Breast epithelium (tissue), 4 donors: Measurements from ENCODE around the gene S100A1. TPM values are rescaled to one million over a fixed set of nuclear protein-coding genes. Genes with fewer than 3 reads are reported as not detected.

Experiments used
- DNase-seq, 2 donors: peaks; one replicate each; pipeline ENCODE4 v3.0.0-alpha.2; 2019; ENCODE audit warnings: low spot score in 2 of 2
- H3K27ac ChIP-seq, 2 donors: fragments of 200-600 bp; sonication (generic) in 1 of 2; one replicate each; pipeline ENCODE4 v1.5.1; 2016 to 2019; ENCODE audit warnings: mild to moderate bottlenecking in 1 of 2
- H3K27me3 ChIP-seq, 2 donors: fragments of 200-600 bp; sonication (generic) in 1 of 2; one replicate each; pipeline versions ENCODE4 v1.5.1 to v1.6.0; 2017 to 2019; ENCODE audit warnings: control low read depth in 1 of 2, mild to moderate bottlenecking in 1 of 2
- H3K36me3 ChIP-seq: fragments of 200-600 bp; one replicate; pipeline ENCODE4 v1.5.1; 2019
- H3K4me1 ChIP-seq, 2 donors: fragments of 200-600 bp; sonication (generic); one replicate each; pipeline ENCODE4 v1.5.1; 2016 to 2019; ENCODE audit warnings: control low read depth in 1 of 2
- H3K4me3 ChIP-seq, 3 donors: fragments of 200-600 bp; sonication (generic); 1 replicate in 2 of 3; 2 replicates in 1 of 3; pipeline ENCODE4 v1.5.1; 2016 to 2019; ENCODE audit warnings: mild to moderate bottlenecking in 3 of 3, moderate library complexity in 2 of 3
- H3K9me3 ChIP-seq, 2 donors: fragments of 200-600 bp; sonication (generic) in 1 of 2; one replicate each; pipeline ENCODE4 v1.5.1; 2016 to 2019; ENCODE audit warnings: control low read depth in 1 of 2
- POLR2A ChIP-seq: fragments of 450-650 bp; IDR thresholded peaks from one replicate; pipeline ENCODE4 v1.6.1; 2016; ENCODE audit warnings: antibody characterized with exemption, mild to moderate bottlenecking, moderate library complexity
- POLR2AphosphoS5 ChIP-seq, 3 donors: sonication (generic); formaldehyde crosslinking; IDR thresholded peaks; one replicate each; pipeline ENCODE4 v1.6.1; 2017; ENCODE audit warnings: antibody characterized with exemption in 3 of 3
- intact Hi-C: fragments of 100-400 bp; cut with DNase I; formaldehyde crosslinking; loops from one replicate; pipeline ENCODE4 v1.15.1; 2023; ENCODE audit warnings: low total_unique reads
- total RNA-seq, 3 donors: library from RNA; depleted of rRNA; stranded (reverse); fragments of >200 nt; gene quantifications; one replicate each; pipeline ENCODE4 v1.1.0, GENCODE V29; 2016
- TF ChIP-seq, protein P1 (sequence below), 3 donors: fragments of 450-650 bp; IDR thresholded peaks; one replicate each; pipeline ENCODE4 v1.5.1; 2016 to 2017; ENCODE audit warnings: antibody characterized with exemption in 3 of 3, mild to moderate bottlenecking in 3 of 3, moderate library complexity in 3 of 3

Gene S100A1
- total RNA-seq, 3 donors from 2014 or later = 6.1 to 40.0 (median 28.5) TPM

- peak overlapping the region; percentile 2 to 6 for H3K27ac ChIP-seq
- no peak for DNase-seq
- H3K27me3 ChIP-seq = no peaks in the 10 kb centered on the region
- no peaks in the 10 kb centered on the region for H3K36me3 ChIP-seq
- H3K4me1 ChIP-seq = no peaks in the 10 kb centered on the region
- no peaks in the 10 kb centered on the region for H3K9me3 ChIP-seq
- TF ChIP-seq, protein P1, sequence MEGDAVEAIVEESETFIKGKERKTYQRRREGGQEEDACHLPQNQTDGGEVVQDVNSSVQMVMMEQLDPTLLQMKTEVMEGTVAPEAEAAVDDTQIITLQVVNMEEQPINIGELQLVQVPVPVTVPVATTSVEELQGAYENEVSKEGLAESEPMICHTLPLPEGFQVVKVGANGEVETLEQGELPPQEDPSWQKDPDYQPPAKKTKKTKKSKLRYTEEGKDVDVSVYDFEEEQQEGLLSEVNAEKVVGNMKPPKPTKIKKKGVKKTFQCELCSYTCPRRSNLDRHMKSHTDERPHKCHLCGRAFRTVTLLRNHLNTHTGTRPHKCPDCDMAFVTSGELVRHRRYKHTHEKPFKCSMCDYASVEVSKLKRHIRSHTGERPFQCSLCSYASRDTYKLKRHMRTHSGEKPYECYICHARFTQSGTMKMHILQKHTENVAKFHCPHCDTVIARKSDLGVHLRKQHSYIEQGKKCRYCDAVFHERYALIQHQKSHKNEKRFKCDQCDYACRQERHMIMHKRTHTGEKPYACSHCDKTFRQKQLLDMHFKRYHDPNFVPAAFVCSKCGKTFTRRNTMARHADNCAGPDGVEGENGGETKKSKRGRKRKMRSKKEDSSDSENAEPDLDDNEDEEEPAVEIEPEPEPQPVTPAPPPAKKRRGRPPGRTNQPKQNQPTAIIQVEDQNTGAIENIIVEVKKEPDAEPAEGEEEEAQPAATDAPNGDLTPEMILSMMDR (IDR thresholded peaks at IDR 0.05) = no peak
- TF ChIP-seq POLR2A (no peak), POLR2AphosphoS5 (IDR thresholded peaks at IDR 0.05) (no peak)
- no peak overlapping the region for H3K4me3 ChIP-seq
- intact Hi-C loops = no loop called here
Observed at GRCh38 chr1:153643100-153643499, 14.9 kb downstream of the S100A1 start.

DNA sequence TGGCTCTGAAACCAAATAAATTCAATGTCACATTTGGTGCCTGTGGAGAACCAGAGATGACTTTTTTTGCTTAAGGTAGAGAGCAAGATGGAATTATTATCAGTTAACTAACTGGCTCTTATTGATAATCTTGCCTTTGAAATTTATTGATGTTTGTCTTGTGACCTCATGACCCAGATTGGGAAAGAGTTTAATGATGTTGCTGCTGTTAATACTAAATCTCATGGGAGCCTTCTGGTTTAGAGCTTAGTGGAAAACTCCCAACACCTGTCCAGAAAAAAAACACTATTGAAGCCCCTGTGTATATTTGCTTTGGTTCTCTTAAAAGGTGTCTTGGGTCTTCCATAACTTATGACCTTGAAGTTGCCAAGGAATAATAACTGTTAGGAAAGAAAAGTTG lies 15.6 kb downstream of the S100A1 start:
- intact Hi-C loops = no loop called here
- no peak for DNase-seq
- Histone ChIP-seq H3K27ac (peak overlapping the region in 1 of 2 donors; percentile 64), H3K27me3 (no peaks in the 10 kb centered on the region), H3K9me3 (no peaks in the 10 kb centered on the region), H3K4me3 (no peak overlapping the region), H3K4me1 (no peaks in the 10 kb centered on the region), H3K36me3 (no peaks in the 10 kb centered on the region)
- TF ChIP-seq, protein P1 (IDR thresholded peaks at IDR 0.05) = no peak
- no peak for TF ChIP-seq POLR2AphosphoS5 (IDR thresholded peaks at IDR 0.05)
- no peak for TF ChIP-seq POLR2A

- intact Hi-C loops = no loop called here
- Histone ChIP-seq H3K36me3 (no peaks in the 10 kb centered on the region), H3K27me3 (no peaks in the 10 kb centered on the region), H3K4me1 (peaks cover 0 to 7% of the 10 kb centered on the region in 2 donors), H3K4me3 (no peak overlapping the region), H3K9me3 (no peaks in the 10 kb centered on the region), H3K27ac (peak overlapping the region; percentile 66 to 69)
- DNase-seq = no peak
- no peak for TF ChIP-seq POLR2A
Observed at GRCh38 chr1:153646672-153647345, 18.6 kb downstream of the S100A1 start.

GRCh38 chr1:153647346-153647714 lies 19.1 kb downstream of the S100A1 start:
- TF ChIP-seq, protein P1 (IDR thresholded peaks at IDR 0.05) = no peak
- TF ChIP-seq POLR2AphosphoS5 (IDR thresholded peaks at IDR 0.05) (no peak), POLR2A (no peak)
- H3K36me3 ChIP-seq = no peaks in the 10 kb centered on the region
- H3K4me3 ChIP-seq = no peak overlapping the region
- intact Hi-C loops = no loop called here
- H3K9me3 ChIP-seq = no peaks in the 10 kb centered on the region
- H3K27ac ChIP-seq = peak overlapping the region; percentile 66 to 69
- no peak for DNase-seq
- no peaks in the 10 kb centered on the region for H3K27me3 ChIP-seq
- peaks cover 0 to 7% of the 10 kb centered on the region in 2 donors for H3K4me1 ChIP-seq

- Histone ChIP-seq H3K4me3 (no peak overlapping the region), H3K4me1 (peaks cover 0 to 7% of the 10 kb centered on the region in 2 donors), H3K27me3 (no peaks in the 10 kb centered on the region), H3K36me3 (no peaks in the 10 kb centered on the region), H3K27ac (peak overlapping the region; percentile 64 to 69), H3K9me3 (no peaks in the 10 kb centered on the region)
- intact Hi-C loops = no loop called here
- TF ChIP-seq POLR2AphosphoS5 (IDR thresholded peaks at IDR 0.05) (no peak), POLR2A (no peak)
- TF ChIP-seq, protein P1 (IDR thresholded peaks at IDR 0.05) = no peak
- DNase-seq = no peak
Observed at GRCh38 chr1:153648000-153648643, 19.9 kb downstream of the S100A1 start.
